ENCODE measurements around the gene DFFB.

DFFB gene

DNA sequence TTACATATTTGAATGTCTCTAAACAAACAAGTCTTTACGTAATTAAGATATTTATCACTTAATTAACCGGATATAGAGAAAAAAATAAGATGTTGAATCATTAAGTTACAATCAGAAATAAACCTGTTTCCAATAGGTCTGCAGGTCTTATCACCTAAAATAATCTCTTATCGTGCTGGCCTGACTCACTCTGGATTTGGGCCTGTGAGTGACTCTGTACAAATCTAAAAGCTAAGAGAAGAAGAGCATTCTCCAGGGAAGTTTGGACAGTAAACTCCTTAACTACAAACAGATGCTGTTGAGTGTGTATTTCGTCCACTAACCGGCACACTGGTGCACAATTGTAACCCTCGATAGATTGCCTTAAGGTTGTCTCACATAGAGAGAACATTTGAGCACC is 25.6 kb upstream of the DFFB start:
- DNase-seq (ENCODE audit: low spot score) = no peak

DNA sequence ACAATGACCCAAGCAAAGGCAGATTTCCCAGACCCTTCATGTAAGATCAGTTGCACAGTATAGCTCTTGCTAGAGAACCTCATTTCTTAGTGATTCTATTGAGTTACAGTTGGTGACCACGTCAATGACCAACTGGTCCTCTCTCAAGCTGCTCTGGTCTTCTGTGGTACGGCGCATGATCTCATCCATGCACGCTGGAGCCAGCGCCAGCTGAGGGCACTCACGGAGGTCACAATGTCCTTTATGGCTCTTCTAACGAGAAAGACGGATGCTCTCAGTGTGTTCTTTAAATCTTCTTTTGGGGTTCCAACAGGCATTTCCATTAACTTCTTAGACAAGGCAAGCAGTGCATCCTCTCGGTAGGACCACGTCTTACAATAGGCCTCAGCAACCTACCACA is 22.6 kb upstream of the DFFB start:
- no peak for DNase-seq (ENCODE audit: low spot score)

DNA sequence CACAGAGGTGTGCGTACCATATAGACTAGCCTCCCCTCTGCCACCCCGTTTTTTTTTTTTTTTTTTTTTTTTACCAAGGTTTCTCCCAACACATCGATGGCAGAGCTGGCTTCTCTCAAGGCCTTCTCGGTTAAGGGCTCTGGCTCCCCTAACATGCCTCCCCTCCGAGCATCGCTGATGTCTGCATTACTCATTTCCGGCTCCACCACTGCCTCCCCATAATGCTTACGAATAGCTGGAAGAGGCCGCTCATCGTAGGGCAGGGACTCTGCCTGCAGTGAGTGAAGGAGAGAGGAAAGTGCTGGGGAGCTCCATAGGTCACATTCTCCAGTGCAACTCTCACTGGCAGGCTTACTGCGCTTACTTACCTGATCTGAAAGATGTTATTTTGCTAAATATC is 20.9 kb upstream of the DFFB start:
- DNase-seq (ENCODE audit: low spot score) = no peak

DNA sequence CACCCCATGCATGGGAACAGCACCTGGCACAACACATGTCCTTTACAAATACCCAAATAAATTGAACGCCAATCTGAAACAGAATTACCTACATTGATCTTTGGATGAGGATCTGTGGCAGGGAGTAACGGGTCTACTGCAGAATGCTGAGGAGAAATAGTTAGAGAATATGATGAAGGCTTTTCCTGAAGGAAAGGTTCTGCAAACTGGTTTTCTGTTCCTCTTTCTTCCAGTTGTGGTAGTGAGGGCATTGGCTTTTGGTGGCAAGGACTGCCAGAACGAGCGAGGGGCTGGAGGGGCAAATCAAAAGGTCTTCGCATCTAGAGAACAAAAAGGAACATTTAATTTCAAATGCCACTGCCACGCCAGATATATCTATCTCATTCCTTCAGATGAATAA is 20.1 kb upstream of the DFFB start:
- no peak for DNase-seq (ENCODE audit: low spot score)

DNA sequence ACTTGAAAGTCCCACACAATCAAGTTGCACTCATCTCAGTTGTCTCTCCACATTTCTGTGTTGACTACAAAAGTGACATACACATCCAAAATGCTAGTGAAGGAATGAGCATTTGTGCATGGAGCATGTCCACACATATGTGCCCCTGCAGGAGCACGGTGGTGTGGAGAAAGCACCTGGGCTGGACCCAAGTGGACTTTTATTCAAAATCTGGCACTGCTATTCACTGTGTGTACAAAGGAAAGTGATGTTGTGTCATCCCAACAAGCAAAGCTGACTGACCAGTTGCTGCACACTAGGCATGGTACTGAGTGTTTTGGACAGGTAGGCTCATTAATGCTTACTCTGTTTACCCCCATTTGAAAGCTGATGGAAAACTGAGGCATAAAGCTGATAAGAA is 19.6 kb upstream of the DFFB start:
- DNase-seq (ENCODE audit: low spot score) = no peak

DNA sequence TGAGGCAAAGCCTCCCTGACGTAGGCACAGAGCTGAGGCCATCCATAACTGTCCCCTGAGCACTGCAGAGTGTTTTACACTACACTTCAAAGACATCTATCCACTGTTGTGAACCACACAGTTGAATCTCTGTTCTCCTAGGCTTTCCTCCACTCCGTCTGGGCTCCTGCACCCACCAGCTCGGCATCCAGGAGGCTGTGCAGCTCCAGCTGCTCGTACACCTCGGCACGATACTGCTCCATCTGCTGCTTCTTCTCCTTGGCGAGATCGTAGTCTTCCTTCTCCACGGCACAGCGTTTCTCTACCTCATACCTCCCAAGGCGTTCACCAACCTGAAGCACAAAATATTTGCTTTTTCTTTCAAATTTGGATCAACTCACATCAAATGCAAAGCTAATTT is 18.5 kb upstream of the DFFB start:
- no peak for DNase-seq (ENCODE audit: low spot score)

DNA sequence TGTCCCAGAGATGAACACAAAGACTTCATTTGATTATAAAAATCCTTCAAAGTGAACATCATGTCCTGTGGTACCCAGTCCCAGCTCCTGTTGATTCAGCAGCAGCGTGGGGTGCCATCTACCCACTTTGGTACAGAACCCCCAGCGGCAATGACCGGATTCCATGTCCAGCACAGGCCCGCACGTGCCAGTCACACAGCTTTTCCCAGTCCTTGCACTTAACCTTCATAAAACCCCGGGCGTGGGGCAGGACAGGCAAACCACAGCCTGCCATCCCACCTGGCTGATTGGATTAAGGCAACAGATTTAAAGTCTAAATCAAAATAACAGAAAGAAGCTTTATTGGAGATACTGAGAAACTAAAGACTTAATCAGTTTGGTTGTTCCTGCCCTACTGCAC is 15.8 kb upstream of the DFFB start:
- DNase-seq (ENCODE audit: low spot score) = no peak

DNA sequence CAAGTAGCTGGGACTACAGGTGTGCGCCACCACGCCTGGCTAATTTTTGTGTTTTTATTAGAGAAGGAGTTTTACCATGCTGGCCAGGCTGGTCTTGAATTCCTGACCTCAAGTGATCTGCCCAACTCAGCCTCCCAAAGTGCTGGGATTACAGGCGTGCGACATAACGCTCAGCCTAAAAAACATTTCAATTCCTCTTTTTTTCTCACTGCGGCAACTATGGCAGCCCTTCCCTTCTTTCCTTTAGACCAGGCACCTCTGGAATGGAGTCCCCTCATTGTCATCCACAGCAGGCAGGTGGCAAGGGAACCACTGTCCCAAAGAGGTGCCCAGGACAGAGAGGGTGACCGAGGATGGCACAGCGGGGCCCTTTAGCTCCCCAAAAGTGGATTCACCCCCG is 14.4 kb upstream of the DFFB start:
- DNase-seq (ENCODE audit: low spot score) = no peak

DNA sequence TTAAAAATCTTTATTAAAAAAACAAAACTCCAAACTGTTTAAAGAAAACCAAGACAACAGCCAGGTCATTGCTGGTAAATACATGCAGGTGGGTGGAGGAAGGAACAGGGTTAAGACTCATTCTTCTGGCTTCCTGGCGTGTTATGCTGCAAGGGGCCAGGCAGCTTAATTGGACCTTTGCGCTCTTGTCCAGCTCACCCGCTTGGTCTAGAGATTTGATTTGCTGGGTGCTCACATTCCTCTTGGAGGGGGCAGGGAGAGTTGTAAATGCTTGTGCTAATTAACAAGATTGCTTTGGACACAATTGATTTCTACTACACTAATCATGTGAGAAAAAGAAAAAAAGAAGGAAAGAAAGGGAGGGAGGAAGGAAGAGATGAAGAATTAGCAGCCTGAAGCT is 10.7 kb upstream of the DFFB start:
- no peak for DNase-seq (ENCODE audit: low spot score)

DNA sequence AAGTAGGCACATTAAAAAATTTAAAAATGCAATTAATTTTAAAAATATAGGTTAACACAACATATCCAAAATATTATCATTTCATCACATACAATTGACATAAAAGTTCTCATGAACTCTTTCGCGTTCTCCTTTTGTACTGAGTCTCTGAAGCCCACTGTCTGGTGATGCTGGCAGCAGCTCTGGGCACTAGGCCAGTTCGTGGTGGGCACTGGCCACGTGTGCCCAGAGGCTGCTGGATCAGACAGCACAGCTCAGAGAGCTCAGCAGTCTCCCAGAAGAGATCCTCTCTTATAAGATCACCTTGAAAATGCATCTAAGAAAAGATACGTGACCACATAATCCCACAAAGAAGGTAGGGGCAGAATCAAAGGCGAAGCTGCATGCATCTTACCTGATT is 10.2 kb upstream of the DFFB start:
- no peak for DNase-seq (ENCODE audit: low spot score)

DNA sequence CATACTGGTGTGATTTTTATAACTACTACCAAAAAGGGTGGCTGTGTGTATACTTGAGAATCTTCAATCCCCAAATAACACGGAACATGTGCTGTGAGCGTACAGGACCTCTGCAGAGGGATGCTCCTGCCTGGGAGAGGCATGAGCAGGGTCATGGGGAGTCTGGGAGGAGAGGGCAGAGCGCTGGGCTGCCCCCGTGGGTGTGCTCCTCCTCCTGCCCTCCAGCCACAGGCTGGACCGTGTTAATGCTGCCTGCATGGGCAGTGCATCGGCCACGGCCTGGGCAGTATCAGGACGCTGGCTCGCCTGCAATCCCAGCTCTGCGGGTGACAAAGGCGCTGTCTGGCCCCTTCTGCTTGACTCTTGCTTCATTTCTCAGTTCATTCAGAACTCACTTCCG is 6.4 kb upstream of the DFFB start:
- no peak for DNase-seq (ENCODE audit: low spot score)

DNA sequence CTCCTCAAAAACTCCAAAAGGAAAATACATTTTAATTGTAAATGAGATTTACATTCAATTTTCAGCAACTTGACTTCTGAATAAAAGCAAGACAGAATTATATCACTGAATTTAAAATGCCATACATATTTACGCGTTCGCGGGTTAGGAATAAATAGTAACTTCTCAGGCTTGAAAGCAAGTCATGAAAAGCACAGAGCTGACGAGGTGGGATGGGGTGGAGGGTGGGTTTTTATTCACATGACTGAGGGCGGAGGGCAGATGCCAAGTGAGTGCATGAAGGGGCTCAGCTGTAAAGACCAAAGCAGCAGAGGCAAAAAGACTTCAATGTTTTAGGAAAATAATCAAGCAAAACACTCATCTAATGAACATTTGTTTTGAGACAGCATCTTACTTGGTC is 6.0 kb upstream of the DFFB start:
- no peak for DNase-seq (ENCODE audit: low spot score)

DNA sequence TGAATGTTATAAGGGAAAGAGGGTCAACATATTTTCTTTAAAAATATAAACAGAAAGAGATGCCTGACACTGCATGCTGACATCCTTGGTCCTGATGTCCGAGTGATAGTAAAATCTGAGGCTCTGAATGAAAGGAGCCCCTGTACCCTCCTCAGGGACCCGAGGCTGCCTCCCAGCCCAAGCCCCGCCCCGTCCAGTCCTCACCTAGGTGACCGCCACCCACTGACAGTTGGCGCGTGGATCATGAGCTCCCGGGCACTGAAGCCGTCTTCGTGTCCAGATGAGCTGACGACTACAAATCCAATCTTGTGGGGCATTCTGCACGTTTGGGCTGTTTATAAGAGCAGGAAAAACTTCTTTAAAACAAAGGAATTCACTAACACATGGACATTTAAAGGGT is 5.2 kb upstream of the DFFB start:
- no peak for DNase-seq (ENCODE audit: low spot score)

DNA sequence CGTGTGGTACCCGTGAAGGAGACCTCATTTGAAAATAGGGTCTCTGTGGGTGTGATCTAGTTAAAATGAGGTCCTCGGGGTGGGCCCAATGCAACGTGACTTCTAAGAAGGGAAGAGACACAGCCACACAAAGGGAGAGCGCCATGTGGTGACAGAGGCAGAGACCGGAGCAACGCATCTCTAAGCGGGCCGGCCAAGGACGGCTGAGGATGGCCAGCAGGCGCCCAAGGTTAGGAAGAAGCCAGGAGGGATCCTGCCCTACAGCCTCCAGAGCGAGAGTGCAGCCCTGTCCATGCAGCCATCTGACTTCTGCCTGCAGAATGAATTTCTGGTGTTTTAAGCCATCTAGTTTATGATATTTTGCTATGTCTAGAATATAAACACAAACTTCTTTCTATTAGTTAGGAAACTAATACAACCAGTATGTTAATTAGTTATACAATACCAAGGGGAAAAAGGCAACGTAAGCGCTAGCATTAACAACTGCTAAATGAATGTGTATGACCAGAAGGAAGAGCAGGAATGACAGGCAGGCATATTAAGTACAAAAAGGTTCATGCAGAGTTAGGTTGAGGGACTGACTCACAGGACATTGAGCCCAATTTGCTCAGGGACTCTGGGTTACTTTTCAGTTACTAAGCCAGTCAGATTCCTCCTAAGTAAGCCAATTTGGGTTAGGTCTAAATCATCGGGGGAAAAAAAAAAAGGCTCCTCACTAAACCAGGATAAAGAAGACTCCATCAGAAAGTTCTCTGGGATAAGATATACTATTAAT is 4.4 kb upstream of the DFFB start:
- DNase-seq (ENCODE audit: low spot score) = peak; percentile 20

DNA sequence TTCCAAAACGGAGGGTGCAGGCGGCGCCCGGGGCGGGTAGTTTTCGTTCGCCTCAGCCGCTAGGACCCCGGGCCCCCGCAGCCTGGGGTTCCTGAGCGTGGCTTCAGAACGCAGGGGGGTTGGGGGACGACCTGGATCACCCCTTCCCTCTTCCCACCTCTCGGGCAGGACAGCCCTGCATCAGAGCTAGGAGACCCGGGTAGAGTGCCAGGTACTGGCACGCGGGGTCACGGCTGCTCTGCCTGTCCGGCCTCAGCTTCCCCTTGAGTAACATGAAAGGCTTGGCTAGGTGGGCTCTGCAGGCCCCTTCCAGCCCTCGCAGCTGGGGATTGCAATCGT is 484 bp downstream of the DFFB start:
- DNase-seq (ENCODE audit: low spot score) = no peak

DNA sequence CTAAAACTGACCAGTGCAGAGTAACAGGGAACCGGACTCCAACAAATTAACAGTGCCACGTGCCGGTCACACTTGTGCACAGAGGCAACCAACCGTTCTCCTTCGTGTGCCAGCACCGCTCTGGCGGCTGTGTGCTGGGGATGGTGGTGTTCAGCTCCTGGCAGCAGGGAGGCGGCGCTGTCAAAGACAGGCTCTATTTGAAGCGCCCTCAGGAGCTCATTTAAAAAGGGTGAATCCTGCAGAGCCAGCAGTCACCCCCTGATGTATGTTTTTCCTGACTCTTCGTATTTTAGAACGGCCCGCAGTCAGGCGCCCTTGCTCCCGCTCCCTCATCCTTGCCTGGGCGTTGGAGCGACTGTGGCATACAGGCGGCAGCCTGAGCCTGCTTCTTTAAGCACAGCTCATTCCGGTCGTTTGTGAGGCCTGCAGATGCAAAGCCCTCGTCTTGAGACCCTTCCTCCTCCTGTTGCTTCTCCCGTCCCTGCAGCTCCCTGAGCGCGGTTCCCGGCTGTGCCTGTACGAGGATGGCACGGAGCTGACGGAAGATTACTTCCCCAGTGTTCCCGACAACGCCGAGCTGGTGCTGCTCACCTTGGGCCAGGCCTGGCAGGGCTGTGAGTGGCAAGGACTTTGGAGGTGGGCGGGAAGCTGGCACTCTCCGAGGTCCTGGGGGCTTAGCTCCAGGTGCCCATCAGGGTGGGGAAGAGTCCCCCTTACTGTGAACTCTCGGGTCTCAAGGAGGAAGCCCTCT is 1.1 kb downstream of the DFFB start:
- peak; percentile 57 for DNase-seq (ENCODE audit: low spot score)

DNA sequence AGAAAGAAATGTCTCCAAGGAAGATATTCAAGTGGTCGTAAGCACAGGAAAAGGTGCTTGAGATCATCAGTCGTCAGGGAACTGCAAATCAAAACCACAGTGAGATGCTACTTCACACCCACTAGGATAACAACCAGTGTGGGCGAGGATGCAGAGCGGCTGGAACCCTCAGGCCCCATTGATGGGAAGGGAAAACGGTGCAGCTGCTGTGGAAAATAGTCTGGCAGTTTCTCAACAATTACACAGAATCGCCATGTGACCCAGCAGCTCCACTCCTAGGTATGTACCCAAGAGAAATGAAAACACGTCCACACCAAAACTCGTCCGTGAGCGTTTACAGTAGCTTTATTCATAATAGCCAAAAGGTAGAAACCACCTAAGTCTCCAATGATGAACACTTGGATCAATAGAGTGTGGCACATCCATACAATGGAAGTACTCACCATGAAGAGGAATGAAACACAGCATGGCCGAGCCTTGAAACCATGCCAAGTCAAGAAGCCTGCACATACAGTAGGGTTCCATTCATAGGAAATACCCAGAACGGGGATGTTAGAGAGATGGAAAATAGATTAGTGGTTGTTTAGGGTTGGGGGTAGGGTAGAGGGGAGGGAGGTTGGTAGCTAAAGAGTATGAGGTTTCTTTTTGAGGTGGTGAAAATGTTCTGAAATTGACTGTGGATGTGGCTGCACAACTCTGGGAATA is 6.1 kb downstream of the DFFB start:
- no peak for DNase-seq (ENCODE audit: low spot score)

DNA sequence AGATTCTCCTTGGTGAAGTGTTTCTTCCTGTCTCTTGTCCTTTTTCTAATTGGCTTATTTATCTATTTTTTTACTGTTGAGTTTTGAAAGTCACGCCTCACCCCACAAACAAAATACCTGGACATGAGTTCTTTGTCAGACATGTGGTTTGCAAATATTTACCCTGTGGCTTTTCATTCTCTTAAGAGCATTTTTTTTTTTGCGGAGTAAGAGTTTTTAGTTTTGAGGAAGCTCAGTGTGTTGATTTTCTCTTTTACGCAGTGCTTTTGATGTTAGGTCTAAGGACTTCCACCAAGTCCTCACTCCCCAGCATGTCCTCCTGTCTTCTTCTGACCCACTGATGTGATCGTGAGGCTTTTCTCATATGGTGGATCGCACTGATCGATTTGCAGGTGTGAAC is 7.6 kb downstream of the DFFB start:
- DNase-seq (ENCODE audit: low spot score) = peak; percentile 8

DNA sequence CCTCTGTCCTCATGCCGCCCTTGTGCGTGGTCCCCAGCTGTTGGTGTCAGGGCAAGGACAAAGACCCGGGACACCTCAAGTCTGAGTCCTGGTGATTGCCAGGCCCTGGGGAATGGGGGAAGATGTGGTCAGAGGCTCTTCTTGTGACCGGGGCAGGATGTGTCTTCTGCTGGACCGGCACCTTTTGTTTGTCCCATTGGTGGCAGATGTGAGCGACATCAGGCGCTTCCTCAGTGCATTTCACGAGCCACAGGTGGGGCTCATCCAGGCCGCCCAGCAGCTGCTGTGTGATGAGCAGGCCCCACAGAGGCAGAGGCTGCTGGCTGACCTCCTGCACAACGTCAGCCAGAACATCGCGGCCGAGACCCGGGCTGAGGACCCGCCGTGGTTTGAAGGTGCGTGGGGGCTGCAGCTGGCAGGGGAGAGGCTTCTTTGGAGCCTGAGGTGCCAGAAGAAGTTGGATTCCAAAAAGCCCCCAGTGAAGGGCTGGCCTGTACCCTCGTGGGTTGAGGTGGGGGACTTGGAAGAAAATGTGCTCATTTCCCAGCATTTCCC is 8.4 kb downstream of the DFFB start:
- DNase-seq (ENCODE audit: low spot score) = no peak

DNA sequence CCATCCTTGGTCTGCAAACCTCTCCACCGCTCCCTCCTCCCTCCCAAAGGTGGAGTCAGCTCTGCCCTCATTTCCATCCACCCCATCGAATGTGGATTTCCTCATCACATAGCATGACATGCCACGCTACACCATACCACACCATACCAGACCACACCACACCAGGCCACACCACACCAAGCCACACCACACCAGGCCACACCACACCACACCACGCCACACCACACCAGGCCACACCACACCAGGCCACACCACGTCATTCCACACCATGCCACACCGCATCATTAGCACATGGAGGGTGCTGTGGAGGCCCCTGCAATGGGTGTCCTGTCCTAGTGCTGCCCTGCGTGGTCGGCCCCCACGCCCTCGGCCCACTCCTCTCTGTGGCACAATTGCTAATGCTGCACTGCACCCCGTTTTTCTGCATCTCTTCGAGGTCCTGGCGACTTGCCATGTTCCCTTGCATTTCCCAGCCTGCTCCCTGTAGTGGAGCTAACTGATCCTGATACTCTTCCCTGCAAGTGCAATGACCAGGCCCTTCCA is 11.3 kb downstream of the DFFB start:
- DNase-seq (ENCODE audit: low spot score) = no peak

DNA sequence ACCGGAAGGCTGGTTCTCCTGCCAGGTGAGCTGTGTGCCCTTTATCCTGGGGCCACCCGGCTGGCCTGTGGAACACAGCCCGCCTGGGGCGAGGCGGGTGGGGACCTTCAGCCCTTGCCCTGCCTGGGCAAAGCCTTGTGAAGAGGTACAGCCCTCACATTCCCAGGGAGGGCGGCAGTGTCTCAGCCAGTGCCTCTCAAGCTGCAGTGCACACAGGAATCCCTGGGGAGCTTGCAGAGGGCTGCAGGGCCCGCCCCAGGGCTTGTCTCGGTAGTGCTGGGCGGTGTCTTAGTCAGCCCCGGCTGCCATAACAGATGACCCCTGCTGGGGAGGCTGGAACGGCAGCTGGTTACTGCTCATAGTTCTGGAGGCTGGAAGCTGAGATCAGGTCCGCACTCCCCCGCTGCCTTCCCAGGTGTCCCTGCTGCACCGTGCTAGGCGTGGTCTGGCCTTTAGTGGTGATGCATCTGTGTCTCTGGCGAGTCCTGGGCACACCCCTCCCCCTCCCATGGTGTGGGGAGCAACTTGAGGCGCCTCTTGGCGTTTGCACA is 12.6 kb downstream of the DFFB start:
- DNase-seq (ENCODE audit: low spot score) = peak; percentile 73

DNA sequence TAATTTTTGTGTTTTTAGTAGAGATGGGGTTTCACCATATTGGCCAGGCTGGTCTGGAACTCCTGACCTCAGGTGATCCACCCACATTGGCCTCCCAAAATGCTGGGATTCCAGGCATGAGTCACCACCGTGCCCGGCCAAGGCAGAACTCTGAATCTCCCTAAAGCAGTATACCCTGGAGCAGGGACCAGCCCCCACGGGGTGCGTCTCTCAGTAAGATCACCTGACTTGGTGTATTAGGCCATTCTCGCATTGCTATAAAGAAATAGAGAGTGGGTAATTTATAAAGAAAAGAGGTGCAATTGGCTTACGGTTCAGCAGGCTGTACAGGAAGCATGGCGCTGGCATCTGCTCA is 14.2 kb downstream of the DFFB start:
- no peak for DNase-seq (ENCODE audit: low spot score)

DNA sequence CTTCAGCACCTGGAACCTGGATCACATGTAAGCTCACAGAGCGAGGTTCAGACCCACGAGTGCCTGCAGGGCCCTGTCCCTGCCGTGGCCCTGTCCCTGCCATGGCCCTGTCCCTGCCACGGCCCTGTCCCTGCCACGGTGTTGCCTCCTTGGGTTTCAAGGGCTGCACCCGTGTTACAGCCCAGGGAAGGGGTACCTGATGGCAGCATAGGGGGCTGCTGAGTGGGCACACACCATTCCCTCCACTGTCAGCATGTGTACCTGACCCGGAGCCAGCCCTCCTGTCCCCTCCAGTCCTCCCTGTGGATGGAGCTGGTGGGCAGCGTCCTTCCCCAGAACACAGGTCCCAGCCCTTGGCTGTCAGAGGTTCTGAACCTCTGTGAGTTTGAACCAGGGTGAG is 15.3 kb downstream of the DFFB start:
- DNase-seq (ENCODE audit: low spot score) = no peak
